HG03159 (cell line): Measurements from ENCODE around the gene CLNS1A.
"Not testable (repeated sequence)": the region's sequence is repeated elsewhere in the genome, so short reads cannot be mapped to it uniquely, and the experiment has no call there.

Source experiments
- ATAC-seq: cut with Tn5 transposase; IDR thresholded peaks from one replicate; pipeline ENCODE4 v1.9.1; 2021; ENCODE audit warnings: mild to moderate bottlenecking, moderate library complexity; ENCODE audit not compliant: unreplicated experiment

Gene CLNS1A, protein sequence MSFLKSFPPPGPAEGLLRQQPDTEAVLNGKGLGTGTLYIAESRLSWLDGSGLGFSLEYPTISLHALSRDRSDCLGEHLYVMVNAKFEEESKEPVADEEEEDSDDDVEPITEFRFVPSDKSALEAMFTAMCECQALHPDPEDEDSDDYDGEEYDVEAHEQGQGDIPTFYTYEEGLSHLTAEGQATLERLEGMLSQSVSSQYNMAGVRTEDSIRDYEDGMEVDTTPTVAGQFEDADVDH

DNA sequence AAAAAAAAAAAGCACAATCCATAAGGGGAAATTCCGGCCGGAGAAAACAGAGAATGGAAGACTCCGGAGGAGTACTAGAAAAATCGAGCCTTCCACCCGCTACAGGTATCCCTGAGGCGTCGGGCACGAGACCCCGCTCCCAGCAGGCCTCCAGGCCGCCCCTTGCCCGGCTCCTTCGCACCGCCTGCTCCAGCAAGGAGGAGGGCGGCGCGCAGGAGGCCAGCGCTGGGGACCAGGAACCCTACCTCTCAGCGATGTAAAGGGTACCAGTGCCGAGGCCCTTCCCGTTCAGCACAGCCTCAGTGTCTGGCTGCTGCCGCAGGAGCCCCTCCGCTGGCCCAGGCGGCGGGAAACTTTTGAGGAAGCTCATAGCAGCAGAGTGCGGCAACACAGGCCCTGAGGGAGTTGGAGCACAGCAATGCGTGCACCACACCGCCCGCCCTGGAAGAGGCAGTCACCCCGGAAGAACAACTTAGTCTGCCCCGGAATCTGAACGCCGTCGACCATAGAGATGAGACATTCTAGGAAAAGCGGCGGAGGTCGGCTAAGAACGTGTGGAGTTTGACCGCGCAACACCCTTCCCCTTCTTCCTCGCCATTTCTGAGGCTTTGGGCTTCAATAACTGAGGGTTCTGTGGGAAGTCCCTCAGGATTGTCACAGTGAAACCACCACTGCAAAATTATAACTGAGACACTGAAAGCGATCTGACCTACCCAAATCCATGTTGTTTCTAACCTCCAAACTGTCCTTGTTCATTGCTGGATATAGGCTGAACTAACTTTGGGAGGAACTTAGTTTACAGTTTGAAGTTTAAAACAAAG is at the start of gene CLNS1A:
CLNS1A (minus strand) TSS at position 450 of the 821 bp plus-strand sequence; CDS start at position 370, 80 bp downstream.
- ATAC-seq, result peak; percentile 97

DNA sequence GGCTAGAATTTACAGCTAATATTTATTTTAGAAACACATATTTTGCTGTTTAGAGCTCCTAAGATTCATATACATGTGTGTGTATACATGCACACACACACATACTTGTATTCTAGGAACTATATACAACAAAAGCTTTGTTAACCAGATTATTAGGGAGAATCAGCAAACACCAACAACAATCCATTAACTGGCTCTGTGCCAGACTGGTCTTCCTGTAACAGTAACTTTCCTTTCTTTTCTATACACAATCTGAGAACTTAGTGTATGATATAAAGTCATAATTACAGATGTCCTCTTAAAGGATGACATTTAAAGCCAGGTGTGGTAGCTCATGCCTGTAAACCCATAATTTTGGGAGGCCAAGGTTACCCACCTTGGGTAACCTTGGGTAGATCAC is 49.5 kb upstream of the CLNS1A start:
- ATAC-seq, result no peak

DNA sequence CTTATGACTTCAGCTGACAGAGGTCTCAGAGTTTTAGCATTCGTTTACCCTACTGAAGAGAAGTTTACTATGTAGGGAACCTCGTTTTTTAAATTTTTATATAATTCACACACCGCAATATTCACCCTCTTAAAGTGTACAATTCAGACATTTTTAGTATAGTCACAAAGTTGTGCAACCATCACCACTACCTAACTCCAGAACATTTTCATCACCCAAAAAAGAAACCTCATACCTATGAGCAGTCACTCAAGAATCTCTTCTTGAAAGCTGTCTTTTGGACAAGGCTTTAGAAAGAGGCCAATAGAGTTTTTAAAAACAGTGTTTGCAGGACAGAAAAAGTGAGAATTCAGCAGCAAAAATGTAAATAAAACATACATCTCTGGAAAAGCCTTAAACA is 39.5 kb upstream of the CLNS1A start:
- ATAC-seq, result no peak

DNA sequence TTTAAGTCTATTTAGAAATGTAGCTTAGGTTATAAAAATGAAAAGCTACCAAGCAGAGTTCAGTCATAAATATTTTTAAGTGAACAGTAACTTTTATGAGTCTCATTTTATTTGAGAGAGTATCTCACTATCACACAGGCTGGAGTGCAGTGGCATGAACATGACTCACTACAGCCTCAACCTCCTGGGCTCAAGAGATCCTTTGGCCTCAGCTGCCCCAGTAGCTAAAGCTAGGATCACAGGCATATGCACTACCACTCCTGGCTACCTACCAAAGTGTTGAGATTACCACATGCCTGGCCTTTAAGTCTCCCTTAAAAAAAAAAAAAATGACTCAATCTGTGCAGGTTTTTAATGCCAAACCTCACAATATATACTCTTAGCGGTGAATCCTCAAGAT is 34.7 kb upstream of the CLNS1A start:
- ATAC-seq, result no peak

DNA sequence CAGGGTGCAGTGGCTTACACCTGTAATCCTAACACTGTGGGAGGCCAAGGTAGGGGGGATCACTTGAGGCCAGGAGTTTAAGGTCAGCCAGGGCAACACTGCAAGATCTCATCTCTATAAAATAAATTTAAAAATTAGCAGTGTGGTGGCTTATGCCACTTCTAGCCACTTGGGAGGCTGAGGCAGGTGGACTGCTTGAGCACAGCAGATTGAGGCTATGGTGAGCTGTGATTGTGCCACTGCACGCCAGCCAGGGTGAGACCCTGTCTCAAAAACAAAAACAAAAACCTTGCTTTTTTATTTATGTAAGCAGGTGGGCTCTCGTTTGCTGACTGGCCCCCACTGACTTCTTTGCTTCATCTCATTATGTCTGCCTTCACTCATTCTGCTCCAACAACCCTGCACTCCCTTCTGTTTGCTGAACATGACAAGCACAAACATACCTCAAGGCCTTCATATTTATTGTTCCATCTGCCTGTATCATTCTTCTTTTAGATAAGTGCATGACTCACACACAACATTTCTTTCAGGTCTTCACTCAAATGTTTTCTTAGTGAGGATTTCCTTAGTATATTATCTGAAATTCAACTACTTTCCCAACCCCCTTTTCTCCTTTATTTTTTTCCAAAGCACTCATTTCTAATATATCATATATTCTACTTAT is 32.4 kb upstream of the CLNS1A start:
- no peak for ATAC-seq

DNA sequence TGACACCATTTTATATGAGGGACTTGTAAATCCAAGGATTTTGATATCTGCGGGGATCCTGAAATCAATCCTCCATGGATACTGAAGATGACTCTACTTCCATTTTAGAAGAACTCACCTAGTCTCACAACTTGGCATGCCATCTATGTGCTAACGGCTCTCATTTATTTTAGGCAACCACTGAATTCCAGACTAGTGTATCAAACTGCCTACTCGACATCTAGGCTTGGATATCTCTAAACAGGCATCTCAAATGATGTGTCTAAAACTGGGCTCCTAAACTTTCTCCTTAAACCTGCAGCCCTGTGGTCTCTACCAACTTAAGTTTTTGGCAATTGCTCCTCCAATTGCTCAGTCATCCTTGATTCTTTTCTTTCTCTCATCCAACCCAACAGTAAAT is 31.2 kb upstream of the CLNS1A start:
- no peak for ATAC-seq

DNA sequence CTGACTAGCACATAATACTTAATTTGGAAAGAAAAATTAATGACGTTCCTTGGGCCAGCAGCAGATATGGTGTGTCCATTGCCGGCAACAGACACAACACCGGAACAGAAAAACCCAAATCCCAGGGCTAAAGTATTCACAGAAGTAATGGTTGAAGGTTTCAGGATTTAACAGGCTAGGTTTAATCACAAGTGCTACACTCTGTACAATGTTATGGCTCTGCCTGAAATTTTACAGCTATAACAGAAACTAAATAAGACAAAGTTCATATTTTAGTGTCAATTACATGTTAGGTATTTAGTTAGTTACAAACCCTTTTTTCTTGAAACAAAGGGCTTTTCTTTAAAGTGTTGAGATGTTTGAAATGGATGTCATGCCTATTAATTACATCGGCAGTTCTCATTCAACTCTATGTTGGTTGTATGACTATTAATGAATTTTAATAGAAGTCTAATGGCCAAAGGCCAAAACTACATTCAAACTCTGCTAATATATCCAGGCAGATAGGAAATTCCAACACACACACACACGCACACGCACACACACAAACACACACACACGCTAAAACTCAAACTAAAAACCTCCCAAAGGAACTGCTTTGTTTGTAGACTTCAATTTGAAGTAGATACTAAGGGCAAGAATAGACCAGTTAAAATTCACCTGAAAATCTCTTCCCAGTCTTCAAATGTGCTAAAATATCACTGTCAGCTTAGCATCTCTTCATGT is 27.8 kb upstream of the CLNS1A start:
- no peak for ATAC-seq

DNA sequence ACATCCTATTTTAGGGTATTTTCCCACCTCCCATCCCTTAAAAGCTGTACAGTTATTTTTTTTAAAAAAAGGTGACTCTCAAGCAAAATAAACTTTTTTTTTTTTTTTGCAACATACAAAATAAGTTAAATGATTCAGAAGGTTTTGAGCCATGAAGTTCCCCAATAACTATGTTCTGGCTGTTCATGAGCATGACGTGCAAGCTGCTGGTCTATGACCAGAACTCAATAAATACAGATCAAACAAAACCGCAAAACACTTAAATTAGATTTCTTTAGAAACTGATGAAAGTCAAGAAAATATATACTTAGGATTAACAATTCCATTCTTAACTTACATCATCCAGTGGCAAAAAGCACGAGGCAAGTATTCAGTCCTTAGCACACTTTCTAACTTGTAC is 24.1 kb upstream of the CLNS1A start:
- no peak for ATAC-seq

DNA sequence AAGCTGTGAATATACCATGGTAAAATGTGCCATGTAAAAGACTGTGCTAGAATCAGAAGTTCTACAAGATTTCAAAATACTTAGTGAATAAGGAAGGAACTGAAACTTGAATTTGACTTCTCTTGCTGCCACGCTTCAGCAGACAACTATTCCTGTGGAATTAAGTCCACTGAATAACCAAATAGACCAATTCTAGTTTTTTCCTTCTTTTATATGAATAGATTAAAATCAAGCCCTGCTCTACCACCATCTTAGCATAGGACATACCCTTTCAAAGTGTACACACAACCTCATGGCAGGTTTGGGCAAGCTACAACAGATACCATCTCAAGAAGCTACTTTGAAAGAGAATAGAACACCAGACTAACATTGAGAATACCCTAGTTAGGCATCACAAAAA is 23.4 kb upstream of the CLNS1A start:
- ATAC-seq, result no peak

DNA sequence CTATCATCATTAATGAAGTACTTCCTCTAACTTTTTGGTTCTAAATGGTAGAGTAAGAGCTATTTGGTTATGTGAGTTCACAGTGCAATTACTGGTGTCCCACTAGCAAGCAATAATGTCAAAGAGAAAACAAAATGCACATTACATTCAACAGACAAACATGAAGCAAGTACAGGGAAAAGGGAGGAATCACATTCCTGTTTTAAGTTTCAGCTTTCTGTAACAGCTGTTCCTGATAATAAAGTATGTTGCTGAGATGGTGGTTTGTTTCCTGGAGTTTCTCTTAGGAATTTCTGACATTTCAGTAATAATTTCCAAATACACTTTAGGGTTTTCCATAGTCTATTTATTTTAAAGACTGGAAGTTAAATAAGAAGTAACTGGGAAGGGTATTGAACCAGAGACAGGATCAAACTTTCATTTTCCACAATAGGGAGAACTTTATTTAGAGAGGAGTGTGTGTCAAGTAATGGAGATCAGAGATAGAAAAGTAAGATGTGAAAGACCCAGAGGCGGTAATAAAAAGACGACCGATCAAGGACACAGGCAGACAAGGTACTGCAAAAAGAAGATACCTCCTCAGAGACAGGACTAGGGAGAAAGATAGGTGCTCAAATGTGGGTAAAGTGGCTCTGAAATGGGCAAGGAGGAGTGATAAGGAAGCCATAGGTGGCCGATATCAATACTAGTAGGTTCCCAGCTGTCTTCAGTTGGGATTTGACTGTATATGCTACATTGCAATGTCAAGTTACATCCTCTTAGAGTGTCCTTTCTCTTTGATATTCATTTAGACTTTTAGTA is 20.8 kb upstream of the CLNS1A start:
- ATAC-seq, result no peak

DNA sequence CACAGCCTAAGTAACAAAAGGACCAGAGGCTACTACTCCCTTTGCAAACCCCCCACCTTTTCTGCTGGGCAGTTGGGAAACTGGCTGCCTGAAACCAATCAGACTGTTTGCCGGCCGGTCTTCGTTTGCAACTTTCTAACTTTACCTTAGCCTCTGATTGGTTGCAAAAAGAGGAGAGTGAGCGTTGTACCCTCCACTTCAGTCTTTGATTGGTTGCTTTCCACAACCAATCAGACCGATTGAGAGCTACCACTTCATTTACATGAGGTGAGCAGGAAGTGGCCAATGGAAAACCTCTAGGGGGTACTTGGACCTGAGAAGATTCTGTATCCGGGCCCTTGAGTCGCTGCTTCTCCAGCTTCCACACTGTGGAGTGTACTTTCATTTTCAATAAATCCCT is 18.8 kb upstream of the CLNS1A start:
- ATAC-seq, result no peak

DNA sequence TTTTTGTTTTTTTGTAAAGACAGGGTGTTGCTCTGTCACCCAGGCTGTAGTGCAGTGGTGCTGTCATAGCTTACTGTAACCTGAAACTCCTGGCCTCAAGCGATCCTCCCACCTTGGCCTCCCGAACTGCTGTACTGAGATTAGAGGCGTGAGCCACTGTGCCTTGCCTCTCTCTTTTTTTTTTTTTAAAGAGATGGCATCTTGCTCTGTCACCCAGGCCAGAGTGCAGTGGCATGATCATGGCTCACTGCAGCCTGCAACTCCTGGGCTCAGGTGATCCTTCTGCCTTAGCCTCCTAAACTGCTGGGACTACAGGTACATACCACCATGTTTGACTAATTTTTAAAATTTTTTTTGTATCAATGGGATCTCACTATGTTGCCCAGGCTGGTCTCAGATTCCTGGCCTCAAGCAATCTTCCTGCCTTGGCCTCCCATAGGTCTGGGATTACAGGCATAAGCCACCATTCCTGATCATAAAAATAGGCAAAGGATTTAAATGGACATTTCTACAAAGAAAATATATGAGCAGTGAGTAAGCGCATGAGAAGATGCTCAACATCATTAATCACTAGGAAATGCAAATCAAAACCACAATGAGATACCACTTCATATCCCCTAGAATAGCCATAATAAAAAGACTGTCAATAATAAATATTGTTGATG is 17.3 kb upstream of the CLNS1A start:
- no peak for ATAC-seq

DNA sequence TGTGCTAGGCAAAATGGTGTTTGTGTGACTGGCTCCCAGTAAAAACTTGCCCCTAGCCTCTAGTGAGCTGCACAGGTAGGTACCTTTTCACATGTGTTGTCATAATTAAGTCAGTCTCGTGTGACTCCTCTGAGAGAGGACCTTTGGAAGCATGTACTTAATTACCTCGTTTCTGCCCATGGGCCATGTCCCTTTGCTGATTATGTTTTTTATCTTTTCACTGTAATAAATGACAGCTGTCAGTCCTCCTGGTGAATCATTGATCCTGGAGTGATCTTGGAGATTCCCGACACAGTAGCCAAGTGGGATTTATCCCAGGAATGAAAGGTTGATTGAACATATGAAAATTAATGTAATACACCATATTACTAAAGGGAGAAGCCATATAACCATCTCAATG is 12.5 kb upstream of the CLNS1A start:
- ATAC-seq, result no peak

DNA sequence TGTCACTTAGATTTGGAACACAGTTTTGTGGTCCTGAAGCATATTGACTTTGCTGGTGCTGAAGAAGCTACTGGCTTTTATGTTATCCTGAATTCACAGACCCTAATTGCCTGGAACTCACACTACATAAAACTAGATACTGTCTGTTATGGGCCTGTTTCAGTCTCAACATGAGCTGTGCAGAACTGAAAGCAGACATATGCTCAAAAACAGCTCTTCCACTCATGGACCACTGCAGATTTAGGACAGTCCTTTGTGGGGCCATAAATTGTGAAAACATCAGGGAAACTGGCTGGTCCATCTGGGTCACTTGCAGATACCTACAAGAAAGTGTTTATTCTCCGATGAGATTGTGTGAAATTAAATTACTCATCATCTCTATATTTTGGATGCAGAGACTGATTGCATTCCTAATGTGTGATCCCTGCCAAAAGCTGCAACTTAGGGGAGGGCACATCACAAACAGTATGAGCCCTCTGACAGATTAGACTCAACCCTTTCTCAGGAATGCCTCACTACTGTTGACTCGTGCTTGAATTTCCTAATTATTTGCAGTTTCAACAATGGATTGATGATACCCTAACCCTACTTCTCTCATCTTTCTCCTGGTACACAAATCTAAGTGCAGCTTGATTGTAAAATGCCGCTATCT is 10.2 kb upstream of the CLNS1A start:
- ATAC-seq, result no peak

DNA sequence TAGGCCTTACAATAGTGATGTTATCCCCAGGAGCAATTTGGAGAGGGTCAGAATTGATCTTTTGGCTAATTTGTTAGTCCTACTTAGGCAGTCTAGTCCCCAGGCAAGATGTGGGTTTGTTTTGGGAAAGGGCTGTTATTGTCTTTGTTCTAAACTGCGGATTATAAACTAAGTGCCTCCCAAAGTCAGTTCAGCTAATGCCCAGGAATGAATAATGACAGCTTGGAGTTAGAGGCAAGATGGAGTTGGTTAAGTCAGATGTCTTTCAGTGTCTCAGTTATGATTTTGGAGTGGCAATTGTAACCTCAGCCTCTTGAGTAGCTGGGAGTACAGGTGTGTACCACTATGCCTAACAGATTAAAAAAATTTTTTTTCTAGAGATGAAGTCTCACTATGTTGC is 7.3 kb upstream of the CLNS1A start:
- no peak for ATAC-seq

DNA sequence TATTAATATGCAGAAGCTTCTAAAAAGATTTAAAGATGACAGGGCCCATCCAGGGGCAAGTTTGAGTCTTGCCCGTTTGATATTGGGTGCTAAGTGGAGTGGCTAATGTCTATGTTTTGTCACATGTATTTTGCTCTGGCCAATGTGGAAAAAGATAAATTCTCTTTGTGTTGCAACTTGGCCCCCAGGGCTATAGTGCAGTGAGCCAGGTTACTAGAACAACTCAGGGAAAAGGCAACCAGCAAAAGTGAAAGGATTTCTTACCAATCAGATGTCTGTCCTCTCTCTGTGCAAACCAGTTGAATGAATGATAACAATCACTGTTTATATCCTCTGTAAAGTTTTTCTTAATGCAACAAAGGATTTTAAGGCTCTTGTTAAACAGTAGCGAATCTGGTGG is 4.6 kb upstream of the CLNS1A start:
- ATAC-seq, result no peak

DNA sequence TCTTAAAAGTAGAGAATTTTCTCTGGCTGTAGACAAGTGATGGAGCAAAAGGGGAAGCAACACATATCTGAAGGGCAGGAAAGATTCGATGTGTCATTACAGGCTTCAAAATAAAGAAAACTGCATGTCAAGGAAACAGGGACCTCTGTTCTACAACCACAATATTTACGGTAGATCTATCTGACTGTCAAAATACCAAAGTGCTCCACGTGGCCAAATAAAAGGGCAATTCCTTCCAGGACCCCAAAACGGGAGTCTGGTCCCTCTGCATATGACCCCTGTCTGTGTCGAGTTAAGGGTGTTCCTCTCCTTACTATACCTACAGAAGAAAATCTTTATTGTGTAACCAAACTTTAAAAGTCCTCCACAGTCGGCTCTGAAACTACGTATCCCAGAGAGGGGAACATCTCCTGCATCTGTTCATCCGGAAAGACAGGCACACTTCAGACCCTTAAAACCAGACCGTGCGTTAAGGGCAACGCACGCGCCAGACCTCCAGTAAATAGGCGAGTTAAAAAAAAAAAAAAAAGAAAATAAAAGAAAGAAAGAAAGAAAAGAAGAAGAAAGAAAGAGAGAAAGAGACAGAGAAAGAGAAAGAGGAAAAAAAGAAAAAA is 756 bp downstream of the CLNS1A start:
- no peak for ATAC-seq

DNA sequence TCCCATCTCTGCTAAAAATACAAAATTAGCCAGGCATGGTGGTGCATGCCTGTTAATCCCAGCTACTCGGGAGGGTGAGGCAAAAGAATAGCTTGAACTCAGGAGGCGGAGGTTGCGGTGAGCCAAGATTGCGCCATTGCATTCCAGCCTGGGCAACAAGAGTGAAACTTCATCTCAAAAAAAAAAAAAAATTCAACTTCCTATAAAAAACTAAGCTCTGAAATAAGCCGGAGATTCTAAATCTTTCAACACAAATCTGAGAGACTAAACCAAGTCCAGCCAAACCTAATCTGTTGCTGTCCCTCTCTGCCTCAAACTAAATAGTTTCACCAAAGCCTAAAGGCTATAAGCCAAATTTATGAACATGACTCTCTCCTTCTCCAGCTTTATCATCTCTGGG is 3.7 kb downstream of the CLNS1A start:
- ATAC-seq, result not testable (repeated sequence)

DNA sequence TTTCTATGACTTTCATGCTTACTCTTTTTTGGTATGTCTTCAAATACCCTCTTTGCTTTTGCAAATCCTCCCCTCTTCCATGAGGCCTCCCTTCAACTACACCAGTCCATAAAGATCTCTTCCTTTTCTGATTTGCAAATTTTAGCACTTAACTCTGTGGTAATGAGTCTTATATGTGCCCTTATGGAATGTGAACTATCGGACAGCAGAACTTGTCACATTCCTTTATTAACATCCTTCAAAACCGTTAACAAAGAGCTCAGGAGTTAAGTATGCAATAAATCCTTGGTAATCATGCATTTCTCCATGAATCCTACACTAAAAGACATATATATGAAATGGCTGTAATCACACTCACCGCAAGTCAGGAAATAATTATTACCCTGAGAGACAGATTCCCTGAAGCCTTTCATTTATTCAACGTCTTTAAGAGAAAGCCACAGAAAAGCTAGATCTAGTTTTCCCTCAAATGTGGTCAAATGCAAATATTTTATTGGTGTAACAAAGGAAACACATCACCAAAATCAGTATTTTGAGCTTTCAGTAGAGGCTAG is 7.4 kb downstream of the CLNS1A start:
- no peak for ATAC-seq
